HPDE6-E6E7 (cell line): ENCODE results near the gene SUV39H2.
"Not testable (repeated sequence)": the region's sequence is repeated elsewhere in the genome, so short reads cannot be mapped to it uniquely, and the experiment has no call there.

Source experiments
- DNase-seq: peaks from one replicate; pipeline ENCODE4 v3.0.0; 2011; ENCODE audit warnings: missing footprints; ENCODE audit errors: extremely low spot score

SUV39H2 gene

DNA sequence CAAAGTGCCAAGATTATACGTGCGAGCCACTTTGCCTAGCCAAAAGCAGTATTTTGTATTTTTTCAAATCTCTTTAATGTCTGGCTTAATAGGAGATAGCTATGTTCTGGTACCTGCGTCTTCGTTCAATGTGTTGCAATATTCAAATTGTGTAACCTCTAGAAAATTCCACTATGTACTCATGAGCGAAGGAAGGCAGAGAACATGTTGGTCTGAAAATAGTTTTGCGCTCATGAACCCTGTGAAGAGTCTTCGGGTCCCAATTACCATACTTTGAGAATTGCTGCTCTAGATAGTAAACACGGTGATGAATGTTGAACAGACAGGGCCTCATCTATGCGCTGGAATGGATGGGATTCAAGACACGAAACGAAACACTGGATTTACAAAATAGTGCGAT lies 2.7 kb upstream of the SUV39H2 start:
- no peak for DNase-seq

DNA sequence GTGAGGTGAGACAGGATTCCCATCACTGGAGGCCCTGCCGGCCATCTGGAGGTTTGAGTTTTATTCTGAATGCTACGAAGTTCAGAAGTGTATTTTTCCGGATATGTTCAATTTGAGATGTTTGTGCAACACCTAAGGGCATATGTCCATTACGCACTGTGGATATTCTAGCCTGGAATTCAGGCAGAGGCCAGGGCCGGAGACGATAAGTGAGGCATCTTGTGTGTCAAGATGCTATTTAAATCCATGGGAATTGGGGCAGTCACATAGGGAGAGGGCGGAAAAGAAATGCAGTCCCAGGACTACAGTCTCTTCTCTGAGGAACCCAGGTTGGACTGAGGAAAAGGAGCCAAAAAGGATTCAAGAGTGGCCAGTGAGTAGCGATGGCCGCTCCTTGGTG lies 1.9 kb upstream of the SUV39H2 start:
- no peak for DNase-seq

DNA sequence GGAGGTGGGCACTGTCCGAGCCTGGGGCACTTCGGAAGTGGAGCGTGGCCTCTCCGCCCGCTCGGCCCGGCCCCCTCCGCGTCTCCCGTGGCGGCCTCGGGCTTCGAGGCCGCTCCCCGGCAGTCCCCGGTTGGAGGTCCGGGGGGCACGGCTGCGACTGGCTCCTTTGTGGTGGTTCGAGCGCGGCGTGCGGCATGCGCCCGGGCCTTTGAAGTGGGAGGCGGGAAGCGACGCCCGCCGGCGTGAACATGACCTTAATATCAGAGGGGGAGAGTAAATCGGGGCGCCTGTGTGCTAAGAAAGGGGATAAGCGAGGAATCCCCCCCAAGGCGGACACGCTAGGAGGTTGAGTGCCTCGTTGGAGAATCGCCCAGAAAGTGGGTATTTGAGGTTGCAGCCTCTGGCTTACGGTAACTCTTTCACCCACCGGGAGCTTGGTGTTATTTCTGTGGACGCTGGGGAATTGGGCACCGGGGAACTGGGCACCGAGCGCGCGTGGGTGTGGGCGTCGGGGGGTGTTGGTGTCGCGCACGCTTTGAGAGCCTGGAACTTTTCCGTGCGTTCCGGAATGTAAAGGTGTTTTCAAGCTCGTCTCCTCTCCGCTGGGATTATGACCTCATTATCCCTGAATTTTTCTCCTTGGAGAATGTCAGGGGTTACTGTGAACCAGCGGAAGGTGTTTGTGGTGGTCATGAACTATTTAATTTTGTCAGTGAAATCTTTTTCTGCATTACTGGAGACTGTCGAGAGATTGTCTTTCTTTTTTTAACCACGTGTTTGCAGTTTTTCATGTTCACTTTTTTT lies 660 bp downstream of the SUV39H2 start:
- DNase-seq, result peak; percentile 0

DNA sequence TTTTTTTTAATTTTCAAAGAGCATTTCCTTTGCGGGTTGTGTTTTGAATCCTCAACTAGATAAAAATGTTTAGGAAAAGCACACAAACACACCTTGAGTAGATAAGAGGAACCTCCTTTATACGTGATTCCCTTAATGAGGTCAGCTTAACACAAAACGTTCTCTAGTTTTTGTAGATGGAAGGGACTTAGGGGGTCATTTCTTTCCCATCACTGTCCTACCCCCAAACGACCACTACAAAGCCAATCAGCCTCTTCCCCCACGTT lies 1.2 kb downstream of the SUV39H2 start:
- DNase-seq, result no peak

GRCh38 chr10:14880229-14880628 lies 1.6 kb downstream of the SUV39H2 start:
- no peak for DNase-seq

DNA sequence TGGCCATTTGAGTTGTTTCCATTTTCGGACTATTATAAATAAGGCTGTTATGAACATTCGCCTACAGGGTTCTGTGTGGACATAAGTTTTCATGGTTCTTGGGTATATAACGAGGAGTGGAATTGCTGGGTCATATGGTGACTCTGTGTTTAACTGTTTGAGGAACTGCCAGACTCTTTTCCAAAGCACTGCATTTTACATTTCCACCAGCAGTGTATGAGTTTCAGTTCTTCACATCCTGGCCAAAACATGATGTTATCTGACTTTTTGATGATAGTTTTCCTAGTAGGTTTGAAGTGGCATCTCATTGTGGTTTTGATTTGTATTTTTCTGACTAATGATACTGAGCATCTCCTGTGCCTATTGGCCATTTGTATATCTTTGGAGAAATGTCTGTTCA lies 5.4 kb downstream of the SUV39H2 start:
- no peak for DNase-seq

GRCh38 chr10:14889318-14889717 lies 10.7 kb downstream of the SUV39H2 start:
- DNase-seq, result no peak

- DNase-seq, result no peak
Measured at GRCh38 chr10:14891151-14891550, 12.5 kb downstream of the SUV39H2 start.

DNA sequence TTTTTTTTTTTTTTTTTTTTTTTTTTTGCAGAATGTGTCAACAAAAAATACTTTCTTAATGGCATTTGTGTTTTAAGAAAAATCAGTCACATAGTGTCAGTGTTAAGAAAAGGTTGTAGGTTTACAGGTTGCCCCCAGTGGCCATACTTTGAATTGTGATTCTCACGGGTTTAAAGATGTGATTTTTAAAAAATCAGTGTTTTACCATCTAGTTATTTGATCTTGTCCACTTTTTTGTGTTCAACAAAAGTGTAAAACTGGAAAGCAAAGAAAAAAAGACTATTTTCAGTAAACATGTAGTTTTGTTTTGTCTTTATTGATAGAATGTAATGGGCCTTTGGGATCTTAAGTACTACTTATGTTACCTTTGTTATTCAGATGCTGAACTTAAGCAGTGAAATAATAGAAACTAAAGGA lies 25.7 kb downstream of the SUV39H2 start:
- DNase-seq, result no peak

DNA sequence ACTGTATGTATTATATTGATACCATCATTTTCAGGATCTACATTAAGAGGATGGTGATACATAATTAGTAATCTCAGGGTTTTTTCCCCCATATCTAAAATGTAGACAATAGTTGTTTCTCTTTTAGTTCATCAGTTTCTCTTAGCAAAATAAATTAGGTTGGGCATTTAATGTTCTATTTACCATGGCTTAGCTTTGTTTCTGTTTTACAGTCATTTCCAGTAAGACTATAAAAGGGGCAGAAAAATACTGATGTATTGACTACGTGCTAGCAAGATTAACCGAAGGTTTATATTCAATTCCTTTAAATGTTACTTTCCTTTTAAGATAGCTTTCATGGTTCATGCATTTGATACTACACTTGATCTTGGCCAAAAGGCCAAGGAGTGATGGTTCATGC lies 26.2 kb downstream of the SUV39H2 start:
- no peak for DNase-seq

DNA sequence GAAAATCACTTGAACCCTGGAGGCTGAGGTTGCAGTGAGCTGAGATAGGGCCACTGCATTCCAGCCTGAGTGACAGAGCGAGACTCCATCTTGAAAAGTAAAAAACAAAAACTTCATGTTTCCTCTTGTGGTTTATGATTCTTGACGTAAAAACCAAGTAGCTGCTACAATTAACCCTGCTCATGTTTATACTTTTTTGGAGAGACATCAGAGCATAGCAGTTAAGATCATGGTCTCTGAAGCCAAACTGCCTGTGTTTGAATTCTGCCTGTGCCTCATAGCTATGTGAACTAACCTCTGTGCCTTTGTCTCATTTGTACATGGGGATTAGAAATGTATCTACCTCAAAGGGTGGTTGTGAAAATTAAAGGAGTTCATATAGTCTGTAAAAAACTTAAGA lies 27.2 kb downstream of the SUV39H2 start:
- DNase-seq, result no peak

GRCh38 chr10:14906765-14907164 lies 28.1 kb downstream of the SUV39H2 start:
- DNase-seq, result no peak

GRCh38 chr10:14907591-14907990 lies 28.9 kb downstream of the SUV39H2 start:
- not testable (repeated sequence) for DNase-seq

DNA sequence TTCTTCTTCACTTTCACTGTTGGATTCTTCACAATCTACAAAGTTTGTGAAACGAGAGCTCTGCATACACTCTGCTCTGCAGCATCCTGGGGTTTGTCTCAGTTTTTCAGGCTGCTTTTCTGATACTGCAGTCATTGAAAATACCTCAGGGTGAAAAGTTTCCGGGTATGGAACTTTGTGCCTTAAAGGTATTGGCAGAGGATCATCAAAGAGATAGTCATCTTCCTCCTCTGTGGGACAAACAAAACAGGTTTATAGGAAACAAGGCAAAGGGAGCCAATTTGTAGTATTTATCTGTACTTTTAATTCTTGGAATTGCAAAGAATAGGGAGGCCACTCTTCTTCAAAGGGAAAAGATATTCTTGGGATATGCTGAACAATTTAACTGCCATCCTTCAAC lies 30.4 kb downstream of the SUV39H2 start:
- no peak for DNase-seq

- DNase-seq, result no peak
Measured at GRCh38 chr10:14910953-14911352, 32.3 kb downstream of the SUV39H2 start.

GRCh38 chr10:14911801-14912200 lies 33.1 kb downstream of the SUV39H2 start:
- DNase-seq, result no peak

DNA sequence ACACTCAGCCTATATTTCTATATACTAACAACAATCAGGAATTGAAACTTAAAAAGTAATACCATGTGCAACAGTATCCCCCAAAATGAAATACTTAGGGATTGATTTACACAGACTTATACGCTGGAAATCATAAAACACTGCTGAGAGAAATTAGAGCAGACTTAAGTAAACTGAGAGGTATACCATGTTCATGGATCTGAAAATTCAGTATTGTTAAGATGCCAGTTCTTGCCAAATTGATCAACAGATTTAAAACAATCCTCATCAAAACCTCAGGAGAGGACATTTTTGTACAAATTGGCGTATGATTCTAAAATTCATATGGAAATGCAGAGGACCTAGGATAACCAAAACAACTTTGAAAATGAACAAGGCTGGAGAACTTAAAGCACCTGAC lies 37.9 kb downstream of the SUV39H2 start:
- DNase-seq, result no peak

DNA sequence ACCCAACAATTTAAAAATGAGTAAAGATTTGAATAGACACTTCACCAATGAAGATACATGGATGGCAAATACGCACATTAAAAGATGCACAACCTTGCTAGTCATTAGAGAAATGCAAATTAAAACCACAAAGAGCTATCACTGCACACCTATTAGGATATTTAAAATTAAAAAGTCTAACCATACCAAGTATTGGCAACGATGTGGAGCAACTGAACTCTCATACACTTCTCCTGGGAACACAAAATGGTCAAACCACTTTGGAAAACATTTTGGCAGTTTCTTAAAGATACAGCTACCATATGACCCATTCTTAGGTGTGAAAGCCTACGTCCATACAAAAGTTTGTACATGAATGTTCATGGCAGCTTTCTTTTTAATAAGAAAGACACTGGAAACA lies 39.2 kb downstream of the SUV39H2 start:
- DNase-seq, result no peak

DNA sequence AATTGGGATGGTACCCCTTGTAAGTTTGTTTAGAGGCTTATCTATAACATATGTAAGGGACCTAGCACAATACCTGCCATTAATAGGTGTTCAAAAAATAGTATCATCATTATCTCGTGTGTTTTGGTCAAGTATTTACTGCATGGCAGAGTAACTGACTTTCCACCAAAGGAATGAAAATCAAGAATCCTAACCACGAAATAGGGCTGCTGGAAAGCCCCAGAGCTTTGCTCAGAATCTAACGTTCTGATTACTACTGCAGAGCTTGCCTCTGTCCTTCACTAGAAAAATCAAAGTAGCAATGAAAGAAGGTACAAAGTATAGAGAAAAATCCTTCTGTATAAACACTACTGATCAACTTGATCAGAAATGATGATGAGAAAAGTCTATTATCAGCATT lies 40.3 kb downstream of the SUV39H2 start:
- no peak for DNase-seq

DNA sequence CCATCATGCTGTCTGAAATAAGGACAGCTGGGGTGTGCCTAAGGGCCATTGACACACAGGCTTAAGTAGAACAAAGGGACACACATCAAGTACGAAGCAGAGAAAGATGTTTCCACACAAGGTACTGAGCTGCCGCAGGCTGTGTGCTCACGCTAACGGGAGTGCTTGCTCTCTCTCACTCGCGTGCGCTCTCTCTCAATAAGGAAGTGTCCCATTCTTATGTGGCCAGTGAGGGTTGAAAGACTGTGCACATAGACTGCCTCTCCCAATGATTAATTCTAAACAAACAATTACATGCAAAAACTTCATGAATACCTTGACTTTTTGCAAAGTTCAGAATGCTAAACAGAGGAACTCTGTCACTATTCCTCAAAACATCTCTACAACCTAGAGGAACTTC lies 45.3 kb downstream of the SUV39H2 start:
- no peak for DNase-seq

GRCh38 chr10:14925268-14925667 lies 46.6 kb downstream of the SUV39H2 start:
- DNase-seq, result no peak

- DNase-seq, result no peak
Measured at GRCh38 chr10:14926061-14926470, 47.4 kb downstream of the SUV39H2 start.

DNA sequence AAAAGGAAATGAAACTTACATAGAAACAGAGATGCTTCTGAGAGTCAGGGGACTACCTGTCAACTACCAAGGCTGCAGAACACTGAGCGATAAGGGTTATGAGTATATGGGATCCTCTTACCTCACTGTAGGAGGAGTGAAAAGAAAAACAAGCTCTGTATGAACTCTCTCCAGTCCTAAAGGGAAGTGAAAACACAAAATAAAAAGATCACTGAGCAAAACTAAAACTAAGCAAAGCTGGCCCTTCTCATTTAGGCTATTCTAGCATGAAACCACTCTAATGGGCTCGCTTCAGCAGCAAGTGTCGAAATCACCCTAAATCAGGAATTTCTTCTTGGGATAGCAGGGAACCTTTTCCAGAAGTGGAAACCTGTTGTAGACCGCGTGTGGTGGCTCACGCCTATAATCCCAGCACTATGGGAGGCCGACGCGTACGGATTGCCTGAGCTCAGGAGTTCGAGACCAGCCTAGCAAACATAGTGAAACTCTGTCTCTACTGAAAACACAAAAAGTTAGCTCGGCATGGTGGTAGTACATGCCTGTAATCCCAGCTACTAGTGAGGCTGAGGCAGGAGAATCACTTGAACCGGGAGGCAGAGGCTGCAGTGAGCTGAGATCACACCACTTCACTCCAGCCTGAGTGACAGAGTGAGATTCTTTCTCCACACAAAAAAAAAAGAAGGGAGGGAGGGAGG lies 48.2 kb downstream of the SUV39H2 start:
- DNase-seq, result no peak

- DNase-seq, result no peak
Measured at GRCh38 chr10:14930610-14931009, 51.9 kb downstream of the SUV39H2 start.
